Omental fat pad (tissue), 4 donors: ENCODE measurements around the gene DYNLRB1. TPM values are rescaled to one million over a fixed set of nuclear protein-coding genes. Genes with fewer than 3 reads are reported as not detected.

Experiments
- ATAC-seq: fragments of 150-250 bp; one replicate; pipeline ENCODE4 v1.9.1; 2016; ENCODE audit warnings: mild to moderate bottlenecking, moderate library complexity; ENCODE audit not compliant: low FRiP score
- DNase-seq: peaks from one replicate; pipeline ENCODE4 v3.0.0-alpha.2; 2019; ENCODE audit warnings: low spot score
- total RNA-seq, 4 donors: library from RNA; depleted of rRNA; stranded (reverse); fragments of >200 nt; gene quantifications; one replicate each; pipeline ENCODE4 v1.1.0, GENCODE V29; 2016
- TF ChIP-seq, protein P1 (sequence below), 3 donors: fragments of 450-650 bp; IDR thresholded peaks; one replicate each; pipeline ENCODE4 v1.5.1; 2016 to 2017; ENCODE audit warnings: antibody characterized with exemption in 3 of 3, mild to moderate bottlenecking in 3 of 3, moderate library complexity in 2 of 3

The DYNLRB1 gene
- total RNA-seq, 4 donors from 2014 or later = 83.0 to 121 (median 108) TPM

- no peak for DNase-seq
- ATAC-seq = peak; percentile 65
- TF ChIP-seq, protein P1, sequence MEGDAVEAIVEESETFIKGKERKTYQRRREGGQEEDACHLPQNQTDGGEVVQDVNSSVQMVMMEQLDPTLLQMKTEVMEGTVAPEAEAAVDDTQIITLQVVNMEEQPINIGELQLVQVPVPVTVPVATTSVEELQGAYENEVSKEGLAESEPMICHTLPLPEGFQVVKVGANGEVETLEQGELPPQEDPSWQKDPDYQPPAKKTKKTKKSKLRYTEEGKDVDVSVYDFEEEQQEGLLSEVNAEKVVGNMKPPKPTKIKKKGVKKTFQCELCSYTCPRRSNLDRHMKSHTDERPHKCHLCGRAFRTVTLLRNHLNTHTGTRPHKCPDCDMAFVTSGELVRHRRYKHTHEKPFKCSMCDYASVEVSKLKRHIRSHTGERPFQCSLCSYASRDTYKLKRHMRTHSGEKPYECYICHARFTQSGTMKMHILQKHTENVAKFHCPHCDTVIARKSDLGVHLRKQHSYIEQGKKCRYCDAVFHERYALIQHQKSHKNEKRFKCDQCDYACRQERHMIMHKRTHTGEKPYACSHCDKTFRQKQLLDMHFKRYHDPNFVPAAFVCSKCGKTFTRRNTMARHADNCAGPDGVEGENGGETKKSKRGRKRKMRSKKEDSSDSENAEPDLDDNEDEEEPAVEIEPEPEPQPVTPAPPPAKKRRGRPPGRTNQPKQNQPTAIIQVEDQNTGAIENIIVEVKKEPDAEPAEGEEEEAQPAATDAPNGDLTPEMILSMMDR (IDR thresholded peaks at IDR 0.05) = no peak
Observed at GRCh38 chr20:34579191-34579978, 63.2 kb downstream of the DYNLRB1 start.

DNA sequence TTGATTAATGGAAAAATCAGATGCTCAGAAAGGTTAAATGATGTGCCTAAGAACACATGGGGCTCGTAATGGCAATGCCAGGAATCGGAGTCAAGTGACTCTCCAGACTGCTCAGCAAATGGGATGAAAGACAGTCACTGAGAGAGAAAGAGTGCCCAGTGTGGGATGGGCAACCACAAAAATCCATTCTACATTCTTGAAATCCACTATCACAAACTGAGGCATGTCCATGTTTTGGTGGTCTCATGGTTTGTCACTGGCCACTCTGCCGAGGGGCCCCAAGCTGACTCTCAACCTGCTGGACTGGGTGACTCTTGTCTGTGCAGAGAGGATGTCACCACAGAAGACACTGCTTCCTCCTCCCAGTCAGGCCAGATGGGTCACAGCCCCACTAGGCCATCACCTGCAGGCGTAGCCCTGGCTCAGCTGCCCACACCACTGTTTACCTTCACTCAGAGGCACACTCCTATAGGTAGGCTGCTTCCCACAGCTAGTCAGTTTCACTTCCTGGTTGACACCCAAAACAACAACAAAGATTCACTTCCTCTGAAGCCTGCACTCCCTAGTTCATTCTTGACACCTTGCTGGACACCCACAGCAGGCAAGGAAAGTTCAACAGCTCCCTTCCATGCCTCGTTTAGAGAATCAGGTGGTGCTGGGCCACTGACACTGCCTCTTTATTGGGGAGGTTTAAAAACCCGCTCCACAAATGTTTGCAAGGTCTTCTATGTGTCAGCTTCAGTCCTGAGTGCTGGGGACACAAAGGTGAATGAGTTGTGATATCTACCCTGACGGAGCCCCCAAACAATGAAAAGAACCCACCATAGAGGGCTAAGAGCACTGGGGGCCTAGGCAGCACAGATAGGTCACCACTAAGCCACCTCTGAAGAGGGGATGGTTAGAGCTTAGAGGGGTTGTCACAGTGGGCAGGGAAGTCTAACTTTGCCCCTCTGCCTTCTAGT lies 64.0 kb downstream of the DYNLRB1 start:
- DNase-seq (no peak), ATAC-seq (no peak)
- TF ChIP-seq, protein P1 (IDR thresholded peaks at IDR 0.05) = no peak

DNA sequence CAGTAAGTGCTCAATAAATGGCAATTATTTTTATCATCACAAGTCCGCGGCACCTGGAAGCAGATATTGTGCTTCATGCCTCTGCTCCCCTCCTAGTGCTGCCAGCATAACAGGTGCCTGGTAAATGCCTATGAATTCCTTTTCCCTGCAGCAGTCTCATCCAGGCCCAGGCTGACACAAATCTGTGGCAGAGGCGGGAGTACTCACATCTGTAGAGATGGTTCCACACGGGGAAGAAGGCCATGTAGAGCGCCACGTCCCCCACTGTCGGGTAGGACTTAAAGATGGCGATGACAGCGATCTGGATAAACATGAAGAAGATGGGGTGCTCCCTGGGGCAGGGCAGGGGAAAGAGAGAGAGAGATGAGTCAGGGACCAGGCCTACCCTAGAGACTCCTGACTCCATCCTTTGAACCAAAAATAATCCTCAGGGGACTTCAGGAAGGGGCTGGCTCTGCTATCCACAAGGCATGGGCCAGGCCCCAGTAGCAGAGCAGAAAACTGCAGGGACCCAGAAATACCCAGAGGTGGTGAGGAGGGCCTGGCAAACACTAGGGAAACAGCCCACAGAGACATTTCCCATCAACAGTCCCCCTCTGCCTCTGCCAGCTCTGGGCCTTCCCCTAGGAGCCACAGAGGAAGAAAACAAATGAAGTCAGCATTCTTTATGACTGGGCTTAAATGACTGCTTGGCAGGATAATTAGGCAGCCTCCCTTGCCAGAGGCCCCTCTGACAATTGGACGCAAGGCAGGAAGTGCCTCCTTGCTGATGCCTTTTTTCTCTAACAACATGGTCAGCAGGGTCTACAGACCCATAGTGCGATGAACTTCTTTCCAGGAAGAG lies 65.3 kb downstream of the DYNLRB1 start:
- DNase-seq (no peak), ATAC-seq (peak; percentile 30)
- TF ChIP-seq, protein P1 (IDR thresholded peaks at IDR 0.05) = no peak

GRCh38 chr20:34582221-34582620 lies 66.0 kb downstream of the DYNLRB1 start:
- ATAC-seq (no peak), DNase-seq (no peak)
- TF ChIP-seq, protein P1 (IDR thresholded peaks at IDR 0.05) = no peak

DNA sequence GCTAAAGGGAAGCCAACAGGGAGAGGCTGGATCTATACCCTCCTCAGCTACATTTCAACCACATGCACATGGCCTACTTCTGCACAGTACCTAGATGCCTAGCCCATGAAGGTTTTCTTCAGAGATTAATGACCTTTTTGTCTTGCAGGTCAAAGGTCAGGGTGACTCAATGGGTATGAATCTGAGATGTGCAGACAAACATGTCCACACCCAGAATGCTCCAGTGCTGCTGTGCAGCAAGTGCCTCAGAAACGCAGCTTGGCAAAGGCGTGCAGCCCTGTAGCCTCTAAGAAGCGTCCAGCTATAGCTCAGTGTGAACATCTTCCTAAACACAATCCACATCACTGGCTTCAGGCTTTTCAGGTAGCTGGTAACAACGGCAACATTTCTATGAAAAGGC lies 66.7 kb downstream of the DYNLRB1 start:
- TF ChIP-seq, protein P1 (IDR thresholded peaks at IDR 0.05) = no peak
- no peak for DNase-seq
- no peak for ATAC-seq

GRCh38 chr20:34583544-34583943 lies 67.3 kb downstream of the DYNLRB1 start:
- ATAC-seq (no peak), DNase-seq (no peak)
- TF ChIP-seq, protein P1 (IDR thresholded peaks at IDR 0.05) = no peak
